Nephron (organoid): ENCODE measurements around the gene EBI3.

ENCODE experiments used
- H3K27ac Mint-ChIP-seq, 3 experiments: 2 replicates each; pipeline ENCODE4 v1.8.0; 2020; ENCODE audit warnings: mixed read lengths in 3 of 3, mild to moderate bottlenecking in 2 of 3, moderate library complexity in 1 of 3
- H3K27me3 Mint-ChIP-seq: 2 replicates; pipeline ENCODE4 v1.8.0; 2021; ENCODE audit warnings: low read depth, mild to moderate bottlenecking, moderate library complexity, mixed read lengths
- H3K36me3 Mint-ChIP-seq: 2 replicates; pipeline ENCODE4 v1.8.0; 2020; ENCODE audit warnings: low read depth, mixed read lengths
- H3K4me1 Mint-ChIP-seq: 2 replicates; pipeline ENCODE4 v1.8.0; 2020; ENCODE audit warnings: mixed read lengths
- H3K4me3 Mint-ChIP-seq, 3 experiments: 2 replicates each; pipeline ENCODE4 v1.8.0; 2020; ENCODE audit warnings: mild to moderate bottlenecking in 3 of 3, mixed read lengths in 3 of 3, moderate library complexity in 2 of 3
- H3K9me3 Mint-ChIP-seq: 2 replicates; pipeline ENCODE4 v1.8.0; 2020; ENCODE audit warnings: mixed read lengths
- TF ChIP-seq, protein P1 (sequence below), 3 experiments: fragments of 200-600 bp; sonication (generic); IDR thresholded peaks; one replicate each; pipeline ENCODE4 v1.5.0; 2021; ENCODE audit warnings: antibody characterized with exemption in 3 of 3; ENCODE audit not compliant: unreplicated experiment in 3 of 3

EBI3 gene

DNA sequence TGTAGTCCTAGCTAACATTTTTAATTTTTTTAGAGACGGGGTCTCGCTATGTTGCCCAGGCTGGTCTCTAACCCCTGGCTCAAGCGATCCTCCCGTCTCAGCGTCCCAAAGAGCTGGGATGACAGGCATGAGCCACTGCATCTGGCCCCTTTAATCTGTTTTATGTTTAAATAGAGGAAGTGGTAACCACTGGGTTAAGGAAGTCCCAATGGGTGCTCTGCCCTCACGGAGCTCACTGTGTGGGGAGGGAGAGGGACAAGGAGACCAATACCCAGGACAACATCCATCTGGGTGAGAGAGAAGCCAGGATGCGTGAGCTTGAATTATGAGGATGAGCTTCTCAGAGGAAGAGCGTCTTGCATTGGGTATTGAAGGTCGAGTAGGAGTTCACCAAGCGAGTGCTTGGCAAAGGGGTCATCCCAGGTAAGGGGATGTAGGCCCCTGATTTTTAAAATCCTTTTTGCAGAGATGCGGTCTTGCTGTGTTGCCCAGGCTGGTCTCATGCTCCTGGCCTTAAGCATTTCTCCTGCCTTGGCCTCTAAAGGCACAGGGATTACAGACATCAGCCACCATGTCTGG is 31.4 kb downstream of the EBI3 start:
- Mint-ChIP-seq H3K4me1 (no peaks in the 10 kb centered on the region), H3K27me3 (no peaks in the 10 kb centered on the region), H3K36me3 (peaks cover 39% of the 10 kb centered on the region), H3K9me3 (no peaks in the 10 kb centered on the region), H3K27ac (no peak overlapping the region), H3K4me3 (no peak overlapping the region)
- TF ChIP-seq, protein P1, sequence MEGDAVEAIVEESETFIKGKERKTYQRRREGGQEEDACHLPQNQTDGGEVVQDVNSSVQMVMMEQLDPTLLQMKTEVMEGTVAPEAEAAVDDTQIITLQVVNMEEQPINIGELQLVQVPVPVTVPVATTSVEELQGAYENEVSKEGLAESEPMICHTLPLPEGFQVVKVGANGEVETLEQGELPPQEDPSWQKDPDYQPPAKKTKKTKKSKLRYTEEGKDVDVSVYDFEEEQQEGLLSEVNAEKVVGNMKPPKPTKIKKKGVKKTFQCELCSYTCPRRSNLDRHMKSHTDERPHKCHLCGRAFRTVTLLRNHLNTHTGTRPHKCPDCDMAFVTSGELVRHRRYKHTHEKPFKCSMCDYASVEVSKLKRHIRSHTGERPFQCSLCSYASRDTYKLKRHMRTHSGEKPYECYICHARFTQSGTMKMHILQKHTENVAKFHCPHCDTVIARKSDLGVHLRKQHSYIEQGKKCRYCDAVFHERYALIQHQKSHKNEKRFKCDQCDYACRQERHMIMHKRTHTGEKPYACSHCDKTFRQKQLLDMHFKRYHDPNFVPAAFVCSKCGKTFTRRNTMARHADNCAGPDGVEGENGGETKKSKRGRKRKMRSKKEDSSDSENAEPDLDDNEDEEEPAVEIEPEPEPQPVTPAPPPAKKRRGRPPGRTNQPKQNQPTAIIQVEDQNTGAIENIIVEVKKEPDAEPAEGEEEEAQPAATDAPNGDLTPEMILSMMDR (IDR thresholded peaks at IDR 0.05; ENCODE audit: unreplicated experiment in 3 of 3), result no peak

DNA sequence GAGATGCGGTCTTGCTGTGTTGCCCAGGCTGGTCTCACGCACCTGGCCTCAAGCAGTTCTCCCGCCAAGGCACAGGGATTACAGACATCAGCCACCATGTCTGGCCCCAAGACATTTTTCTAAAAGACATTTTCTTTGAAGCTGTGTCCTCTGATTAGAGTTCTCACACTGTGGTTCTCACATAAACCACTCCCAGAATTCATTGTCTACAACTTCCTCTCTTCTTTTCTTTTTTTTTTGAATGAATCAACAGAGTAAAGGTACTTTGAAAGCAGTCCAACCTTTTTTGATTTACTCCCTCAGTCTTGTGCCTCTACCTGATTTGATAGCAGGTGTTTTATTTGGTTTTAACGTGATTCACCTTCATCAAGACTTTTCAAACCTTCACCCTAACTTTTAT is 35.5 kb downstream of the EBI3 start:
- no peak overlapping the region for H3K27ac Mint-ChIP-seq
- no peak overlapping the region for H3K4me3 Mint-ChIP-seq
- H3K4me1 Mint-ChIP-seq, result no peaks in the 10 kb centered on the region
- TF ChIP-seq, protein P1 (IDR thresholded peaks at IDR 0.05; ENCODE audit: unreplicated experiment in 3 of 3), result no peak
- H3K36me3 Mint-ChIP-seq, result peaks cover 34% of the 10 kb centered on the region
- H3K27me3 Mint-ChIP-seq, result no peaks in the 10 kb centered on the region
- H3K9me3 Mint-ChIP-seq, result no peaks in the 10 kb centered on the region

DNA sequence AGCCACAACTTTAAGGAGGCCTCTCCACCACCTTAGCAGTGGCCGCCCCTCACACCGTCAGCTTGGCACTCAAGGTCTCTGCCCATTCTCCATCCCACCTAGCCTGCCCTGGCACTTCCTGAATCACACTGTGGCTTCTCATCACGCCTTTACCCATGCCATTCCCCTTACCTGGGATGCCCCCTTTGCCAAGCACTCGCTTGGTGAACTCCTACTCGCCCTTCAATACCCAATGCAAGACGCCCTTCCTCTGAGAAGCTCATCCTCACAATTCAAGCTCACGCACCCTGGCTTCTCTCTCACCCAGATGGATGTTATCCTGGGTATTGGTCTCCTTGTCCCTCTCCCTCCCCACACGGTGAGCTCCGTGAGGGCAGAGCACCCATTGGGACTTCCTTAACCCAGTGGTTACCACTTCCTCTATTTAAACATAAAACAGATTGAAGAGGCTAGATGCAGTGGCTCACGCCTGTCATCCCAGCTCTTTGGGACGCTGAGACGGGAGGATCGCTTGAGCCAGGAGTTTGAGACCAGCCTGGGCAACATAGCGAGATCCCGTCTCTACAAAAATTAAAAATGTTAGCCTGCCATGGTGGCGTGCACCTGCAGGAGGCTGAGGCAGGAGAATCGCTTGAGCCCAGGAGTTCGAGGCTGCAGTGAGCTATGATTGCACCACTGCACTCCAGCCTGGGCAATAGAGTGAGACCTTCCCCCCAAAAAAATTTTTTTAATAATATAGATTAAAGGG is 37.1 kb downstream of the EBI3 start:
- H3K36me3 Mint-ChIP-seq, result peaks cover 30% of the 10 kb centered on the region
- no peak overlapping the region for H3K27ac Mint-ChIP-seq

DNA sequence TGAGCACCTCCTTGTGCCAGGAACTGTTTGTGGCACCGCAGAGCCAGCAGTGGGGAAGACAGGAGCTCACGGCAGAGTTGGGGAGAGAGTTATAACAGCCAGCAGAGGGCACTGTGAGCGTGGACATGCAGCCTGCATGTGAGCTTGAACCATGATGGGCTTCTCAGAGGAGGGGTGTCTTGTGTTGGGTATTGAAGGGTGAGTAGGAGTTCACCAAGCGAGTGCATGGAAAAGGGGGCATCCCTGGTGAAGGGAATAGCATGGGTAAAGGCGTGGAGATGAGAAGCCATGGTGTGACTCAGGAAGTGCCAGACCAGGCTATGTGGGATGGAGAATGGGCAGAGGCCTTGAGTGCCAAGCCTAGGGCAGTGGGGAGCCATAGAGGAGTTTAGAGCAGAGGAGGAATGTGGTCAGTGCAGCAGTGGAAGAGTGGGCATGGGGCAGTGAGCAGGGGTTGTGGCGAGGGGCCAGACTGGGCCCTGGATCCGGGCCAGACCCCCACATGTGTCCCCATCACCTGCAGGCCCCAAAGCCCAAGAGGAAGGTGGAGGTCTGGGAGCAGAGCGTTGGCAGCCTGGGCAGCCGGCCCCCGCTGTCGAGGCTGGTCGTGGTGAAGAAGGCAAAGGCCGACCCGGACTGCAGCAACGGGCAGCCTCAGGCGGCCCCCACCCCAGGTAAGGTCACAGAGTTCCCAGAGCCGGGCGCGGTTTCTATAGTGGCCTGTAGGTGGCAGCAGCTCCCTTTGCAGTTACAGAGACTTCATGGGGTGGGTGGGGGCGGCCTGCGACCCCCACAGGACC is 38.0 kb downstream of the EBI3 start:
- H3K27me3 Mint-ChIP-seq, result no peaks in the 10 kb centered on the region
- peak overlapping the region in 1 of 3 experiments; percentile 19 for H3K27ac Mint-ChIP-seq
- no peaks in the 10 kb centered on the region for H3K9me3 Mint-ChIP-seq
- H3K4me3 Mint-ChIP-seq, result no peak overlapping the region
- no peaks in the 10 kb centered on the region for H3K4me1 Mint-ChIP-seq
- TF ChIP-seq, protein P1 (IDR thresholded peaks at IDR 0.05; ENCODE audit: unreplicated experiment in 3 of 3), result peak; percentile 79 to 82 (median 81)
- H3K36me3 Mint-ChIP-seq, result peaks cover 33% of the 10 kb centered on the region

More for the DNA sequence above, 37.1 kb downstream of the EBI3 start:
- Mint-ChIP-seq H3K27me3 (no peaks in the 10 kb centered on the region), H3K9me3 (no peaks in the 10 kb centered on the region), H3K4me1 (no peaks in the 10 kb centered on the region), H3K4me3 (no peak overlapping the region)
- TF ChIP-seq, protein P1 (IDR thresholded peaks at IDR 0.05; ENCODE audit: unreplicated experiment in 3 of 3), result no peak

DNA sequence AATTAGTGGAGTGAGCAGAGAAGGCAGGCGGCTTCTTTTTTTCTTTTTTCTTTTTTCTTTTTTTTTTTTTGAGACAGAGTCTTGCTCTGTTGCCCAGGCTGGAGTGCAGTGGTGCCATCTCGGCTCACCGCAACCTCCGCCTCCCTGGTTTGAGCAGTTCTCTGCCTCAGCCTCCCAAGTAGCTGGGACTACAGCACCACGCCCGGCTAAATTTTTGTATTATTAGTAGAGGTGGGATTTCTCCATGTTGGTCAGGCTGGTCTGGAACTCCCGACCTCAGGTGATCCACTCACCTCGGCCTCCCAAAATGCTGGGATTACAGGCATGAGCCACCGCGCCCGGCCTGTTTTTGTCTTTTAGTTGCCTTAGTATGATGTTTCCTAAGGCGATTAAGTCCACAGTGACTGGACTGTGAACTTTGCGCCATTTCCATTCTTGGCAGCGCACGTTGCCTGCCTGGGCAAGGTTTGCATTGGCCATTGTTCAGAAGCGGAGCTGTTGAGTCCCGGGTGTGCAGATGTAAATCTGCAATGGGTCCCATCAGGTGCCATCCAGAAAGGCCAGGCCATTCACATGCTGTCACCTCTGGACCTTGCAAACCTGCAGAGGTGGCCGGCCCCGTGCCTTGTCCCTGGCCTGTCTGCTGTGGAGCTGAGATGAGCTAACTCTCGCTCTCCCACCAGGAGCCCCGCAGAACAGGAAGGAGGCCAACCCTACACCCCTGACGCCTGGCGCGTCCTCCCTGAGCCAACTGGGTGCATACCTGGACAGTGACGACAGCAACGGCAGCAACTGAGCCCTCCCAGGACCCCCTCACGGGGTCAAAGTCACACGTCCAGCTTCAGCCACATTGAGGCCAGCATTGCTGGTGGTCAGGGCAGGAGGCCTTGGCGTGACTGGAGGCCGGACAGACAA is 38.8 kb downstream of the EBI3 start:
- Mint-ChIP-seq H3K4me3 (no peak overlapping the region), H3K4me1 (no peaks in the 10 kb centered on the region), H3K36me3 (peaks cover 33% of the 10 kb centered on the region), H3K27me3 (no peaks in the 10 kb centered on the region), H3K9me3 (no peaks in the 10 kb centered on the region), H3K27ac (no peak overlapping the region)
- TF ChIP-seq, protein P1 (IDR thresholded peaks at IDR 0.05; ENCODE audit: unreplicated experiment in 3 of 3), result peak in 1 of 3 experiments; percentile 7
